ENCODE measurements around the gene LONRF3.
"Not testable (repeated sequence)": the region's sequence is repeated elsewhere in the genome, so short reads cannot be mapped to it uniquely, and the experiment has no call there.

The LONRF3 gene

DNA sequence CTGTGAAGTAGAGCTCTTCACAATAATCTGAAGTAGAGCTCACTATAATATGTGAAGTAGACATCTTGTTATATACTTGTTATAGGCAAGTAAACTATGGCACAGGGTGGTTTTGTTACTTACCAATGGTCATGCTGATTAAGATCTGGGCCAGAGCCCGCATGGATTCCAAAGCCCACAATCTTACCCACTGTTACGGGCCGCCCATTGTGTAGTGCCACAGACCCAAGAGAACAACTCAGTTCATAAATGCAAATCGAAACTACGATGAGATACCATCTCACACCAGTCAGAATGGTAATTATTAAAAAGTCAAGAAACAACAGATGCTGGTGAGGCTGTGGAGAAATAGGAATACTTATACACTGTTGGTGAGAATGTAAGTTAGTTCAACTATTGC is 51.5 kb downstream of the LONRF3 start:
- H3K36me3 ChIP-seq (ENCODE audit: control insufficient read depth, insufficient read depth, low read length): no peaks in the 10 kb centered on the region
- no peaks in the 10 kb centered on the region for H3K27me3 ChIP-seq (ENCODE audit: control insufficient read depth, insufficient read depth, low read length)
- no peaks in the 10 kb centered on the region for H3K4me1 ChIP-seq (ENCODE audit: control insufficient read depth, insufficient read depth, low read length)
- no peaks in the 10 kb centered on the region for H3K9me3 ChIP-seq (ENCODE audit: control insufficient read depth, low read length)
- no peak overlapping the region for H3K4me3 ChIP-seq (ENCODE audit: low read length)
- no peak overlapping the region for H3K9ac ChIP-seq (ENCODE audit: low read length)

GRCh38 chrX:119026344-119026743 is 51.9 kb downstream of the LONRF3 start:
- not testable (repeated sequence) for H3K9me3 ChIP-seq (ENCODE audit: control insufficient read depth, low read length); H3K27me3 ChIP-seq (ENCODE audit: control insufficient read depth, insufficient read depth, low read length); H3K9ac ChIP-seq (ENCODE audit: low read length); H3K36me3 ChIP-seq (ENCODE audit: control insufficient read depth, insufficient read depth, low read length); H3K4me1 ChIP-seq (ENCODE audit: control insufficient read depth, insufficient read depth, low read length); H3K4me3 ChIP-seq (ENCODE audit: low read length)

DNA sequence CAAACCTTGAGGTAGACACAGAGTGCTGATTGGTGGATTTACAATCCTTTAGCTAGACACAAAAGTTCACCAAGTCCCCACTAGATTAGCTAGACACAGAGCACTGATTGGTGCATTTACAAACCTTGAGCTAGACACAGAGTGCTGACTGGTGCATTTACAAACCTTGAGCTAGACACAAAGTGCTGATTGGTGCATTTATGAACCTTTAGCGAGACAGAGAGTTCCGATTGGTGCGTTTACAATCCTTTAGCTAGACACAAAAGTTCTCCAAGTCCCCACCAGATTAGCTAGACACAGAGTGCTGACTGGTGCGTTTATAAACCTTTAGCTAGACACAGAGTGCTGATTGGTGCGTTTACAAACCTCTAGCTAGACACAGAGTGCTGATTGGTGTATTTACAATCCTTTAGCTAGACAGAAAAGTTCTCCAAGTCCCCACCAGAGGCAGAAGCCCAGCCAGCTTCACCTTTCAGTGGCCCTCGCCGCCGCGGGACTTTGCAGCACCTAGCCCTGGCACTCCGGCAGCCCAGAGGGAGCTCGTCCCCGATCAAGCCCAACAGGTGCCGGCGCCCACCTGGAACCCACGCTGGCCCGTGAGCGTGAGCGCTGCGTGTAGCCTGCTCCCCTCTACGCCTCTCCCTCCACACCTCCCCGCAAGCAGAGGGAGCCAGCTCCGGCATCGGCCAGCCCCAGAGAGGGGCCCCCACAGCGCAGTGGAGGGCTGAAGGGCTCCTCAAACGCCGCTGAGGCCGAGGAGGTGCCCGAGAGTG is 53.7 kb downstream of the LONRF3 start:
- not testable (repeated sequence) for H3K9ac ChIP-seq (ENCODE audit: low read length); H3K27me3 ChIP-seq (ENCODE audit: control insufficient read depth, insufficient read depth, low read length); H3K36me3 ChIP-seq (ENCODE audit: control insufficient read depth, insufficient read depth, low read length); H3K4me3 ChIP-seq (ENCODE audit: low read length); H3K9me3 ChIP-seq (ENCODE audit: control insufficient read depth, low read length); H3K4me1 ChIP-seq (ENCODE audit: control insufficient read depth, insufficient read depth, low read length)

DNA sequence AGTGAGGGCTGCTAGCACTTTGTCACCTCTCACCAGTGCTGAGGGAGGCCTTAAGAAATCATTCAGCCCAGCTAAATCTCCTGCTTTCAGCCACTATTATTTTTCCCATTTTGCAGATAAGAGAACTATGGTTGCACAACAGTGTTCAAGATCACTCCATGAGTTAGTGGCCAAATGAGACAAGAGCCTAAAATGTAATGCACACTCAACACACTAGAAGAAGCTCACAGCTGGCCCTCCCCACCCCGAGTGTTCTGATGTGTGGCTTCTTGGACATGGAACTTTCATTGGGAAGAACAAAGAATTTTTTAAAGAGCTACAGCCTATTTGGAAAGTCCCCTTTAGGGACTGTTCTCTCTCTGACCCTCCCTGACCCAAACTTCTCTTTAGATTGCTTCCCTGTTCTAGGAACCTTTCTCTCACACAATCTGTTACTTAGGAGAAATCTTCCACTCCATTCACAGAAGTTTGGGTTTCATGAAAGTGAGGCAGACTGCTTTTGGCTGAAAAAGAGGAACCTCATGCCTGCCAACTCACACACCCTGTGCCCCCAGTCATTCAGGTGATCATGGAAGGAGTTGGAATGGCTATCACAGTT is 54.4 kb downstream of the LONRF3 start:
- Histone ChIP-seq H3K36me3 (ENCODE audit: control insufficient read depth, insufficient read depth, low read length) (no peaks in the 10 kb centered on the region), H3K9me3 (ENCODE audit: control insufficient read depth, low read length) (no peaks in the 10 kb centered on the region), H3K9ac (ENCODE audit: low read length) (no peak overlapping the region), H3K27me3 (ENCODE audit: control insufficient read depth, insufficient read depth, low read length) (no peaks in the 10 kb centered on the region), H3K4me1 (ENCODE audit: control insufficient read depth, insufficient read depth, low read length) (no peaks in the 10 kb centered on the region), H3K4me3 (ENCODE audit: low read length) (no peak overlapping the region)

- not testable (repeated sequence) for H3K36me3 ChIP-seq (ENCODE audit: control insufficient read depth, insufficient read depth, low read length); H3K27me3 ChIP-seq (ENCODE audit: control insufficient read depth, insufficient read depth, low read length); H3K4me3 ChIP-seq (ENCODE audit: low read length); H3K9ac ChIP-seq (ENCODE audit: low read length); H3K4me1 ChIP-seq (ENCODE audit: control insufficient read depth, insufficient read depth, low read length); H3K9me3 ChIP-seq (ENCODE audit: control insufficient read depth, low read length)
Measured at GRCh38 chrX:119029656-119030055, 55.2 kb downstream of the LONRF3 start.

- Histone ChIP-seq H3K36me3 (ENCODE audit: control insufficient read depth, insufficient read depth, low read length) (no peaks in the 10 kb centered on the region), H3K27me3 (ENCODE audit: control insufficient read depth, insufficient read depth, low read length) (no peaks in the 10 kb centered on the region), H3K4me1 (ENCODE audit: control insufficient read depth, insufficient read depth, low read length) (no peaks in the 10 kb centered on the region), H3K4me3 (ENCODE audit: low read length) (no peak overlapping the region), H3K9me3 (ENCODE audit: control insufficient read depth, low read length) (no peaks in the 10 kb centered on the region), H3K9ac (ENCODE audit: low read length) (no peak overlapping the region)
Measured at GRCh38 chrX:119030990-119031389, 56.6 kb downstream of the LONRF3 start.

GRCh38 chrX:119036107-119037029 is 62.0 kb downstream of the LONRF3 start:
- Histone ChIP-seq H3K9me3 (ENCODE audit: control insufficient read depth, low read length) (no peaks in the 10 kb centered on the region), H3K27me3 (ENCODE audit: control insufficient read depth, insufficient read depth, low read length) (no peaks in the 10 kb centered on the region), H3K4me3 (ENCODE audit: low read length) (no peak overlapping the region), H3K36me3 (ENCODE audit: control insufficient read depth, insufficient read depth, low read length) (no peaks in the 10 kb centered on the region), H3K9ac (ENCODE audit: low read length) (no peak overlapping the region), H3K4me1 (ENCODE audit: control insufficient read depth, insufficient read depth, low read length) (peaks cover 11% of the 10 kb centered on the region)

GRCh38 chrX:119040432-119040831 is 66.0 kb downstream of the LONRF3 start:
- Histone ChIP-seq H3K4me1 (ENCODE audit: control insufficient read depth, insufficient read depth, low read length) (peaks cover 23% of the 10 kb centered on the region), H3K4me3 (ENCODE audit: low read length) (no peak overlapping the region), H3K27me3 (ENCODE audit: control insufficient read depth, insufficient read depth, low read length) (no peaks in the 10 kb centered on the region), H3K9ac (ENCODE audit: low read length) (no peak overlapping the region), H3K36me3 (ENCODE audit: control insufficient read depth, insufficient read depth, low read length) (no peaks in the 10 kb centered on the region), H3K9me3 (ENCODE audit: control insufficient read depth, low read length) (no peaks in the 10 kb centered on the region)

DNA sequence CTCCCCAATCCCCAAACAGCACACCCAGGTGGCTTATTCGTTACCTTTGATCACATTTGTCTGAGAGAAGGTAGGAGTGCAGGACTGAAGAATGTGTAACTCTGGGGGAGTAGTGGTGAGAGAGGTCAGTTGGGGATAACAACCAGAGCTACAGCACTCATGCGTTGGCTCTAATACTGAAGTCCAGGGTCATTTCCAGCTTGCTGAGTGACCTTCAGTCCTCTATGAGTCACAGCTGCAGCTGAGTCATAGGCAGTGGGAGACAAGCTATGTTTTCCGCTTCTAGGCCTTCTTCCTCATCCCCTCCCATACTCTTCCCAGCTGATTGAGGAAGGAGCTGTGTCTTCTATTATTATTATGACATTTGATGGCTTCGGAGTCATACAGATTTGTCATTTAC is 66.8 kb downstream of the LONRF3 start:
- Histone ChIP-seq H3K4me1 (ENCODE audit: control insufficient read depth, insufficient read depth, low read length) (peaks cover 23% of the 10 kb centered on the region), H3K9me3 (ENCODE audit: control insufficient read depth, low read length) (no peaks in the 10 kb centered on the region), H3K27me3 (ENCODE audit: control insufficient read depth, insufficient read depth, low read length) (no peaks in the 10 kb centered on the region), H3K36me3 (ENCODE audit: control insufficient read depth, insufficient read depth, low read length) (no peaks in the 10 kb centered on the region), H3K9ac (ENCODE audit: low read length) (no peak overlapping the region), H3K4me3 (ENCODE audit: low read length) (no peak overlapping the region)

DNA sequence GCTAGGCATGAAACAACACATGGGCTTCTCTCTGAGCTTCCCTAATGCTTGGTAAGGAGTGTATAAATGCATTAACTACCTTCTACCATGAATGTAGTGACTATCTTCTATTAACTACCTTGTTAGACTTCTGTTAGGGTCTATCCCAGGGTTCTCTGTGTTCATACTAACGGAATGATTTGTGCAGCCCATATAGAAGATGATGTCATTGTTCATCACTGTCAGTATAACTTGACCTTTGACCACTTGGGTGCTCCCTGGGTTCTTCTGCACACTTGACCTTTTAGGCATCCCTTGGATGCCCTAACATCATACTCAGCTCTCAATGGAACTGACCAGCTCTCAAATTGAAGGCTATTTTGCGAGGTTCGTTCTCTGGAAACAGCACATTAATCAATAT is 67.6 kb downstream of the LONRF3 start:
- no peak overlapping the region for H3K9ac ChIP-seq (ENCODE audit: low read length)
- no peak overlapping the region for H3K4me3 ChIP-seq (ENCODE audit: low read length)
- no peaks in the 10 kb centered on the region for H3K36me3 ChIP-seq (ENCODE audit: control insufficient read depth, insufficient read depth, low read length)
- H3K9me3 ChIP-seq (ENCODE audit: control insufficient read depth, low read length): no peaks in the 10 kb centered on the region
- no peaks in the 10 kb centered on the region for H3K27me3 ChIP-seq (ENCODE audit: control insufficient read depth, insufficient read depth, low read length)
- peaks cover 23% of the 10 kb centered on the region for H3K4me1 ChIP-seq (ENCODE audit: control insufficient read depth, insufficient read depth, low read length)

DNA sequence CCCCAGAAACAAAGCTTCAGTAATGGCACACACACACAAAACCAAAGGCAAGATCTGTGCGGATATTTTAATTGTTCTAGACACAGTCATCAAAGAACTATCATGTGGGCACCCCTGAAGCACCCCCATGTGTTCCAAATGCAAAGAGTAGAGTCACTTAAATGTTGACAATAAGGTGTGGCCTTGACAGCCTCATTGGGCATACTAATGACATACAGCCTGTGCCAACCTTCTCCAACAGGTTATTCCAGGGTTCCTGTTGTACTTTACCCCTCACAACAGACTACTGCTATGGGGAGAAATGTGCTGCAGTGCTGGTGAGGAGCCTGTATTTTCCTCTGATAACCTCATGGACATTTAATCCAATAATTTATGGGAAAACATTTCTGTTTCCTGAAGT is 68.6 kb downstream of the LONRF3 start:
- H3K27me3 ChIP-seq (ENCODE audit: control insufficient read depth, insufficient read depth, low read length): no peaks in the 10 kb centered on the region
- no peaks in the 10 kb centered on the region for H3K36me3 ChIP-seq (ENCODE audit: control insufficient read depth, insufficient read depth, low read length)
- peaks cover 23% of the 10 kb centered on the region for H3K4me1 ChIP-seq (ENCODE audit: control insufficient read depth, insufficient read depth, low read length)
- no peak overlapping the region for H3K9ac ChIP-seq (ENCODE audit: low read length)
- no peak overlapping the region for H3K4me3 ChIP-seq (ENCODE audit: low read length)
- H3K9me3 ChIP-seq (ENCODE audit: control insufficient read depth, low read length): no peaks in the 10 kb centered on the region

DNA sequence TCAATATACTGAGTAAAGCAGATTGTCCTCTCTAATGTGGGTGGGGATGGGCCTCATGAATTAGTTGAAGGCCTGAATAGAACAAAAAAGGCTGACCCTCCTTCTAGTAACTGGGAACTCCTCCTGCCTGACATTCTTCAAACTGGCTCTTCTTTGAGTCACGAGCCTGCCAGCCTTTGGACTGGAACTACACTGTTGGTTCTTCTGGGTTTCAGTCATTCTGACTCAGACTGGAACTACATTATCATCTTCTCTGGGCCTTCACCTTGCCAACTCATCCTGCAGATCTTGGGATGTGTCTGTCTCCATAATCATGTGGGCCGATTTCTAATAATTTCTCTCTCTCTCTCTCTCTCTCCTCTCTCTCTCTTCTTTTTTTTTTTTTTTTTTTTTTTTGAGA is 71.5 kb downstream of the LONRF3 start:
- H3K36me3 ChIP-seq (ENCODE audit: control insufficient read depth, insufficient read depth, low read length): no peaks in the 10 kb centered on the region
- no peak overlapping the region for H3K9ac ChIP-seq (ENCODE audit: low read length)
- no peaks in the 10 kb centered on the region for H3K9me3 ChIP-seq (ENCODE audit: control insufficient read depth, low read length)
- H3K4me3 ChIP-seq (ENCODE audit: low read length): no peak overlapping the region
- no peaks in the 10 kb centered on the region for H3K27me3 ChIP-seq (ENCODE audit: control insufficient read depth, insufficient read depth, low read length)
- peaks cover 17% of the 10 kb centered on the region for H3K4me1 ChIP-seq (ENCODE audit: control insufficient read depth, insufficient read depth, low read length)
